SU-DHL-6 (cell line): ENCODE data around the gene GRID1.

Experiments used
- H2AFZ ChIP-seq: fragments of 200-600 bp; sonication (generic); 2 replicates; pipeline ENCODE4 v1.6.1; 2014; ENCODE audit warnings: low read depth, mild to moderate bottlenecking, moderate library complexity, mixed read lengths, antibody characterized with exemption, low read length; ENCODE audit not compliant: severe bottlenecking
- H3F3A ChIP-seq: fragments of 200-600 bp; shearing (Covaris generic); 2 replicates; pipeline ENCODE4 v1.6.0; 2016; ENCODE audit warnings: antibody characterized with exemption, mild to moderate bottlenecking; ENCODE audit not compliant: insufficient read depth
- H3K27ac ChIP-seq: fragments of 200-600 bp; sonication (generic); 2 replicates; pipeline ENCODE4 v1.5.1; 2016; ENCODE audit warnings: low read depth, mild to moderate bottlenecking, low read length, moderate library complexity, mixed read lengths
- H3K27me3 ChIP-seq: fragments of 200-600 bp; sonication (generic), shearing (Covaris generic); 2 replicates; pipeline ENCODE4 v1.6.0; 2014; ENCODE audit warnings: mild to moderate bottlenecking, low read length
- H3K36me3 ChIP-seq: fragments of 200-600 bp; sonication (generic); 2 replicates; pipeline ENCODE4 v1.6.1; 2014; ENCODE audit warnings: mild to moderate bottlenecking, low read length, mixed read lengths
- H3K4me2 ChIP-seq: fragments of 300-600, 200-600 bp; shearing (Covaris generic), sonication (generic); 2 replicates; pipeline ENCODE4 v1.6.0; 2014; ENCODE audit warnings: low read length, low read depth, mild to moderate bottlenecking; ENCODE audit not compliant: poor library complexity, severe bottlenecking
- H3K4me3 ChIP-seq: fragments of 200-600 bp; sonication (generic); 2 replicates; pipeline ENCODE4 v1.5.1; 2014; ENCODE audit warnings: antibody characterized with exemption, low read length, mild to moderate bottlenecking, mixed read lengths; ENCODE audit not compliant: insufficient read depth, poor library complexity, severe bottlenecking
- H3K79me2 ChIP-seq: fragments of 200-600 bp; sonication (generic); 2 replicates; pipeline ENCODE4 v1.6.1; 2014; ENCODE audit warnings: mild to moderate bottlenecking, low read length, moderate library complexity; ENCODE audit not compliant: insufficient read depth
- H3K9ac ChIP-seq: fragments of 200-600 bp; sonication (generic); 2 replicates; pipeline ENCODE4 v1.7.0; 2014; ENCODE audit warnings: mild to moderate bottlenecking, low read length
- H3K9me2 ChIP-seq: fragments of 200-600 bp; sonication (generic); replicated peaks from 2 replicates; pipeline ENCODE4 v1.6.1; 2014; ENCODE audit warnings: low read length; ENCODE audit not compliant: insufficient read depth
- H3K9me3 ChIP-seq: fragments of 200-600 bp; sonication (generic); 2 replicates; pipeline ENCODE4 v1.6.1; 2014; ENCODE audit warnings: low read length, mixed read lengths; ENCODE audit not compliant: insufficient read depth
- H4K20me1 ChIP-seq: fragments of 200-600 bp; sonication (generic); 2 replicates; pipeline ENCODE4 v1.6.1; 2014; ENCODE audit warnings: low read depth, mild to moderate bottlenecking, antibody characterized with exemption, low read length, moderate library complexity, mixed read lengths
- EZH2phosphoT487 ChIP-seq: fragments of 200-600 bp; sonication (generic), shearing (Covaris generic); conservative IDR thresholded peaks from 2 replicates; pipeline ENCODE4 v1.6.1; 2018; ENCODE audit warnings: mild to moderate bottlenecking, antibody characterized with exemption, low read length, moderate library complexity, mixed read lengths
- TF ChIP-seq, protein P1 (sequence below): fragments of 200-600 bp; sonication (generic); IDR thresholded peaks from one replicate; pipeline ENCODE4 v1.5.1; 2017; ENCODE audit warnings: antibody characterized with exemption, mild to moderate bottlenecking, low read length, moderate library complexity; ENCODE audit not compliant: insufficient read depth, poor library complexity, severe bottlenecking

The GRID1 gene

DNA sequence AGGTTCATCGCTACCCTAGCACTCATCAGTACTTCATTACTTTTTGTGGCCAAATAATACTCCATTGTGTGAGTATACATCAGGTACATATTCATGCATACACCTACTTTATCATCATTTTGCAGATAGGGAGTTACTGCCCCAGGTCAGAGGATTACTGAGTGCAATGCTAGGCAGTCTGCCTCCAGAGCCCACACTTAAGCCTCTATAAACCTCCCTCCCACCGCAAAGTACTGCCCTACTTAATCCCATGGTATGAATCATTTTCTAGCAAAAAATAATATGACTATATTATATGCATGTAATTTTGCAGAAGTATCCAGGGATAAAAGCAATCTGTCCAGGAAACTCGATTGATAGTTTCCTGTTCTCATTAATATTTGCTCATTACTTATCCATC lies 194.3 kb downstream of the GRID1 start:
- no peak overlapping the region for H3K4me3 ChIP-seq
- H3K27ac ChIP-seq, result no peak overlapping the region
- H3F3A ChIP-seq, result no peaks in the 10 kb centered on the region
- H3K36me3 ChIP-seq, result no peaks in the 10 kb centered on the region
- H3K9ac ChIP-seq, result no peak overlapping the region
- H3K9me3 ChIP-seq, result no peaks in the 10 kb centered on the region
- no peaks in the 10 kb centered on the region for H3K79me2 ChIP-seq
- no peaks in the 10 kb centered on the region for H3K9me2 ChIP-seq
- TF ChIP-seq EZH2phosphoT487, result no peak
- TF ChIP-seq, protein P1, sequence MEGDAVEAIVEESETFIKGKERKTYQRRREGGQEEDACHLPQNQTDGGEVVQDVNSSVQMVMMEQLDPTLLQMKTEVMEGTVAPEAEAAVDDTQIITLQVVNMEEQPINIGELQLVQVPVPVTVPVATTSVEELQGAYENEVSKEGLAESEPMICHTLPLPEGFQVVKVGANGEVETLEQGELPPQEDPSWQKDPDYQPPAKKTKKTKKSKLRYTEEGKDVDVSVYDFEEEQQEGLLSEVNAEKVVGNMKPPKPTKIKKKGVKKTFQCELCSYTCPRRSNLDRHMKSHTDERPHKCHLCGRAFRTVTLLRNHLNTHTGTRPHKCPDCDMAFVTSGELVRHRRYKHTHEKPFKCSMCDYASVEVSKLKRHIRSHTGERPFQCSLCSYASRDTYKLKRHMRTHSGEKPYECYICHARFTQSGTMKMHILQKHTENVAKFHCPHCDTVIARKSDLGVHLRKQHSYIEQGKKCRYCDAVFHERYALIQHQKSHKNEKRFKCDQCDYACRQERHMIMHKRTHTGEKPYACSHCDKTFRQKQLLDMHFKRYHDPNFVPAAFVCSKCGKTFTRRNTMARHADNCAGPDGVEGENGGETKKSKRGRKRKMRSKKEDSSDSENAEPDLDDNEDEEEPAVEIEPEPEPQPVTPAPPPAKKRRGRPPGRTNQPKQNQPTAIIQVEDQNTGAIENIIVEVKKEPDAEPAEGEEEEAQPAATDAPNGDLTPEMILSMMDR, result no peak
- H2AFZ ChIP-seq, result no peak overlapping the region
- no peak overlapping the region for H3K4me2 ChIP-seq
- H3K27me3 ChIP-seq, result no peaks in the 10 kb centered on the region
- no peaks in the 10 kb centered on the region for H4K20me1 ChIP-seq

DNA sequence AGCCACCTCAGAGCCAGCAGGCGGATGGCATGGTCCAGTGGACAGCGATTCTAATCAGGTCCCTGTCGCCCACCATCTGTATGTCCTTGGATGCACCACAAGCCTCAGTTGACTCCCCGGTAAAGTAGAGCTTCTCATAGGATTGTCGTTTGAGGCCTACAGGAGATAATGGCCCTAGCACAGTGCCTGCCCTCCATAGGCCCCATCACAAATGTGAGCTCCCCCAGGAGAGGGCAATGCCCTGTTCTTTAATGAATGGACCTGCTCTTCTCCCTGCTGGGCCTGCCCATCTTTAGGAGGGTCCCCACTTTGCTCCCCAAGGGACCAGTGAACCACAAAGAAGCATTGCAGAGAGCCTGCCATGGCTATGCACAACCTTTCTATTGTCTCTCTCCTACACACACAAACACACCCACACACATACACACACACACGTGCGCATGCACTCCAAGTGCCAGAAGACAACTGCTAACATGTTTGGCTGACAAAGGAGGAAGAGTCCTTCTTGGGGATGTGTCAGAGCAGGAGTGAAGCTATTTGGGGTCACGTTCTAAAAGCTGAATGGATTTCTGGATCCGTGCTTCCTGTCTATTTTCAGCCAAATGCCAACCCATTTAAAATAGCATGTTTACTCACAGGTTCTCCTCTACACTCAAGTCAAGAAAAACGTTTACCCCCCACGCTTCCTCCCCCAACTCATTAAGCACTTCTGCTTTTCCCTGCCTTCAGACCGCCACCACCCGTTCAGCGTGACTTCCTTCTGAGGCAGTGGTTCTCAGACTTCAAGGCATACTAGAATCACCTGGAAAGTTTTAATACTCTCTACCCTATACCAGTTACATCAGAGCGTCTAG lies 196.1 kb downstream of the GRID1 start:
- H3K4me2 ChIP-seq, result no peak overlapping the region
- H3F3A ChIP-seq, result no peaks in the 10 kb centered on the region
- H3K9ac ChIP-seq, result no peak overlapping the region
- H3K4me3 ChIP-seq, result no peak overlapping the region
- no peaks in the 10 kb centered on the region for H3K36me3 ChIP-seq
- no peak overlapping the region for H2AFZ ChIP-seq
- no peaks in the 10 kb centered on the region for H3K79me2 ChIP-seq
- H4K20me1 ChIP-seq, result no peaks in the 10 kb centered on the region
- H3K9me2 ChIP-seq, result no peaks in the 10 kb centered on the region
- no peak overlapping the region for H3K27ac ChIP-seq
- TF ChIP-seq, protein P1, result no peak
- no peak for TF ChIP-seq EZH2phosphoT487
- H3K27me3 ChIP-seq, result no peaks in the 10 kb centered on the region
- no peaks in the 10 kb centered on the region for H3K9me3 ChIP-seq

DNA sequence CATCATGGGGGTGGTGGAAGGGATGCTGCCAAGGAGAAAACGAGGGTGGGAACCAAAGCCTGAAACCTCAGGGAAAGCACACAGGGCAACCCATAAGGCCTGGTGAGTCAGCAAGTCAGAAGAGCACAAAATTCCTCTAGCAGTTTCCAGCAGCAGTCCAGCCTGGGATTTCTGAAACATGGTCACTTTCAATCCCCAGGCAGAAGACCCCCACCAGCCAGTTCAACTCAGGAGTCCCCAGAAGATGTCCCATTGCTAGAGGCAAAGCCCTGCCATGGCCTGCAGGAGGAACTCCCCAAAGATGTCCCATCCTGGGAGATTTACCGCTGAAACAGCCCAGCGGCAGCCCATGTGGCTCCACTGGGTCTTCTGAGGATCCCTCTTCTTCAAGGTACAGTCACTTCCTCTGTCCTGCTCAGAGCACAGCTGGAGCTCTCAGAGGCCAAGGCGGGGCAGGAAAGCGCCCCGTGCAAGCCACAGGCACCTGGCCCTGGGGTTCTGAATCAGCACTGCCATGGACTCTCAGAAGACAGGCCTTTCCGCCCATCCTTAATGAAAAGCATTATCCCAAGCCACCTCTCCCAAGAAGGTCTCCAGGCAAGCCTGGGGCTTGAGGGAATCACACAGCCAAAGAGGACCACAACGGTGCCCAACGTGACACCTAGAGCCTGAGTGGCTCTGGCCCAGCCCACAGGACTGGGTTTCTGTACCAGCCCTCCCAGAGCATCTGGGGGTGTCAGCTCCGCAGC lies 196.9 kb downstream of the GRID1 start:
- no peak overlapping the region for H3K27ac ChIP-seq
- H3K27me3 ChIP-seq, result no peaks in the 10 kb centered on the region
- H3K4me3 ChIP-seq, result no peak overlapping the region
- H3K9ac ChIP-seq, result no peak overlapping the region
- no peak overlapping the region for H3K4me2 ChIP-seq
- H3K9me3 ChIP-seq, result no peaks in the 10 kb centered on the region
- no peaks in the 10 kb centered on the region for H4K20me1 ChIP-seq
- H3F3A ChIP-seq, result no peaks in the 10 kb centered on the region
- H2AFZ ChIP-seq, result no peak overlapping the region
- TF ChIP-seq, protein P1, result no peak
- TF ChIP-seq EZH2phosphoT487, result no peak
- no peaks in the 10 kb centered on the region for H3K9me2 ChIP-seq
- no peaks in the 10 kb centered on the region for H3K79me2 ChIP-seq
- H3K36me3 ChIP-seq, result no peaks in the 10 kb centered on the region
